GM21515 (cell line): Measurements from ENCODE around the gene VAPA.

ENCODE experiments used
- ATAC-seq: cut with Tn5 transposase; IDR thresholded peaks from one replicate; pipeline ENCODE4 v1.9.1; 2021; ENCODE audit not compliant: unreplicated experiment

Gene VAPA

GRCh38 chr18:9931678-9932077 is 17.9 kb downstream of the VAPA start:
- no peak for ATAC-seq

GRCh38 chr18:9933865-9934264 is 20.0 kb downstream of the VAPA start:
- no peak for ATAC-seq

GRCh38 chr18:9934274-9934673 is 20.5 kb downstream of the VAPA start:
- no peak for ATAC-seq

- ATAC-seq = no peak
Observed at GRCh38 chr18:9941103-9941502, 27.3 kb downstream of the VAPA start.

GRCh38 chr18:9941660-9942059 is 27.8 kb downstream of the VAPA start:
- no peak for ATAC-seq

GRCh38 chr18:9943311-9943710 is 29.5 kb downstream of the VAPA start:
- ATAC-seq = no peak

GRCh38 chr18:9944805-9945204 is 31.0 kb downstream of the VAPA start:
- no peak for ATAC-seq

- no peak for ATAC-seq
Observed at GRCh38 chr18:9946831-9947230, 33.0 kb downstream of the VAPA start.

- ATAC-seq = no peak
Observed at GRCh38 chr18:9947248-9947647, 33.4 kb downstream of the VAPA start.

GRCh38 chr18:9949315-9949714 is 35.5 kb downstream of the VAPA start:
- ATAC-seq = no peak

GRCh38 chr18:9949861-9950260 is 36.0 kb downstream of the VAPA start:
- no peak for ATAC-seq

GRCh38 chr18:9950289-9951016 is 36.6 kb downstream of the VAPA start:
- no peak for ATAC-seq

GRCh38 chr18:9951022-9951859 is 37.4 kb downstream of the VAPA start:
- no peak for ATAC-seq

GRCh38 chr18:9952633-9953416 is 39.0 kb downstream of the VAPA start:
- no peak for ATAC-seq

GRCh38 chr18:9958861-9959399 is 45.1 kb downstream of the VAPA start:
- ATAC-seq = no peak

GRCh38 chr18:9959564-9959963 is 45.7 kb downstream of the VAPA start:
- no peak for ATAC-seq

- ATAC-seq = no peak
Observed at GRCh38 chr18:9960258-9960904, 46.6 kb downstream of the VAPA start.

GRCh38 chr18:9961041-9961440 is 47.2 kb downstream of the VAPA start:
- ATAC-seq = no peak

GRCh38 chr18:9965711-9966624 is 52.2 kb downstream of the VAPA start:
- no peak for ATAC-seq
